ENCODE data around the gene ACOXL.
"Not testable (repeated sequence)": the region's sequence is repeated elsewhere in the genome, so short reads cannot be mapped to it uniquely, and the experiment has no call there.

ACOXL gene

DNA sequence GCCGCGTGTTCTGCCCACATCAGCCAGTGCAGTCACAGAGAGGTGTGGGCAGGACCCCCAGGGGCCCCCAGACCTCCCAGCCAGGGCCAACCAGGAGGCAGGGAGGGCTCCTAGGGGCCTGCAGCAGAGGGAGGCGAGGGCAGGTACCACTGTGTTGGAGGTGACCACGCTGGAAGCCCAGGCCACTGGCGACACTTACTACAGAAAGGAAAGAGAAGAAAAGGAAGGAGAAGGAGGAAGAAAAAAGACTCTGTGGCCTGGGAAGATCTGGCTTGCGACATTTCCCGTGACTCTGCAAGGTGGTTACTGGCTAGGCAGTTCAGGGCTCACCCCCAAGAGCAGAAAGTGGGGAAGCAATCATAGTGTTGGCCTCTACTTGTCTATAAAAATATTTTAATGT, 290.3 kb downstream of the ACOXL start:
- DNase-seq = no peak

DNA sequence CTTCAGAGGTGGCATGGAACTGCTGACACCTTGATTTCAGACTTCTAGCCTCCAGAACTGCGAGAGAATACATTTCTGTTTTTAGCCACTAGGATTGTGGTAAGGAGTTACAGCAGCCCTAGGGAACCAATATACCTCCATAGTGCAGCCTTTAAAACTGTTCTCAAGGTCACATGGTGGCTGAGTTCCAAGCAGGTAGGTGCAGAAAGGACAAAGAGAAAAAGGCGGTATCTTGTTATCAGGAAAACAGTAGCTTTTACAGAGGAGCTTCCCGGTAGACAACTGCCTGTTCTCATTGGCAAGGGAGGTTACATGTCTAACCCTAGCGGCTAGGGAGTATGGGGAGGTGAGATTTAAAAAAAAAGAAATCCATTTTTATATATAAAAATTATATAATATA, 292.1 kb downstream of the ACOXL start:
- no peak for DNase-seq

DNA sequence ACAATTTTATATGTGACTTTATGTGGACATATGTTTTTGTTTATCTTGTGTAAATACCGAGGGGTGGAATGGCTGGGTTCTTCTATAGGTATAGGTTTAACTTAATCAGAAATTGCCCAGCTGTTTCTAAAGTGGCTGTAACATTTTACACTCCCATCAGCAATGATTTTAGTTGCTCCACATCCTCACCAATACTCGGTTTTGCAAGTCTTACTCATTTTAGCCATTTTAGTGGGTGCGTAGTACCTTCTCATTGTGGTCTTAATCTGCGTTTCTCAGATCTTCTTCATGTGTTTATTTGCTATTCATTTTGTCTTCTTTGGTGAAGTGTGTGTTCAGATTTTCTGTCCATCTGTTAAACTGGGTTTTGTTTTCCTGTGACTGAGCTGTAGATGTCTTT, 292.9 kb downstream of the ACOXL start:
- DNase-seq = no peak

DNA sequence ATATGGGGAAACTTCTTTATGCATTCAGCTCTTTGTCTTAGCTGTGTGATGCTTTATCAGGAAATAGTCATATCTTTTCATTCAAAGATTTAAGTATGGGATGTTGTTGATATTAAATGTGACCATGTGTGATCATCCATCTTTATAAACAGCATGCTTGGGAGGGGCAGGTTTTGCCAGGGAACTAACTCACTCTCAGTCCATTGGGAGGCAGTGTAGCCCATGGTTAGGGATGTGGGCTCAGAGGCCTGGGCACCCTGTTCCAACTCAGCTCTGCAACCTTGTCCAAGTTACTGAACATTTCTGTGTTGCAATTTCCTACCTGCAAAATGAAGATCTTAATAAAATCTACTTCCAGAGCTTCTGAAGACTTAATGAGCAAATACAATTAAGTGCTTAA, 296.3 kb downstream of the ACOXL start:
- peak; percentile 3 for DNase-seq

DNA sequence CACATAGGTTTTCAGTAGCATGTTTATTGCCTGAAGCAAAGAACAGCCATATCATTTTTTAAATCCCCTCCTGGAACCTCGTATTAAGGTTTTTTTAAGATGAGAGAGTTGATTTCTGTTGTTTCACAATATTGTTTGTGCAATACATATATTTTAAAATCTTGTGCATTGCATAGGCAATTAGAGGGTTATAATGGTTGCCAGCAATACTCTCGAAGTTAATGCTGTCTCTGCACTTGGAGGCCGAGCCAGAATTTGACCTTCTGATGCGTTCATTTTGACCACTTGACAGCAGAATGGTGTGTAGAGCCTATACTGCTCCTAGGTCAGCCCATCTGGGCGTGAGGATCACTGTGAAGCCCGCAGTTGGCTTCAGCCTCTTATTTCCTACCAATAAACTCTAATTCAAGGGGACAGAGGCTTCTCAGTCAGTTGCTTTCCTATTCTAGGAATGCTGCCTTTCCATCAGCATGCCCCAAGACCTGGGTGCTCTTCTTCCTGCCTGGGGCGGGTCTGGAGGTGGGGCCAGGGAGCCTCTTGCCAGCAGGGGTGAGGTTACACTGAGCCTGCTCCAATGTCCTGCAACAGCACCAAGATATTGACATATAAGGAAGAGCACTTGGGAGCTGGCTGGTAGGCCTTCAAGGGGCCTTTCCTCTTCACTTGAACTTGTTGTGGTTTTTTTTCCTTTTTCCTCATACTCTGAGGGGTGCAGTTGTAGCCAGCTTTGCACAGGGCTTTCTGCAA, 297.0 kb downstream of the ACOXL start:
- DNase-seq = no peak

DNA sequence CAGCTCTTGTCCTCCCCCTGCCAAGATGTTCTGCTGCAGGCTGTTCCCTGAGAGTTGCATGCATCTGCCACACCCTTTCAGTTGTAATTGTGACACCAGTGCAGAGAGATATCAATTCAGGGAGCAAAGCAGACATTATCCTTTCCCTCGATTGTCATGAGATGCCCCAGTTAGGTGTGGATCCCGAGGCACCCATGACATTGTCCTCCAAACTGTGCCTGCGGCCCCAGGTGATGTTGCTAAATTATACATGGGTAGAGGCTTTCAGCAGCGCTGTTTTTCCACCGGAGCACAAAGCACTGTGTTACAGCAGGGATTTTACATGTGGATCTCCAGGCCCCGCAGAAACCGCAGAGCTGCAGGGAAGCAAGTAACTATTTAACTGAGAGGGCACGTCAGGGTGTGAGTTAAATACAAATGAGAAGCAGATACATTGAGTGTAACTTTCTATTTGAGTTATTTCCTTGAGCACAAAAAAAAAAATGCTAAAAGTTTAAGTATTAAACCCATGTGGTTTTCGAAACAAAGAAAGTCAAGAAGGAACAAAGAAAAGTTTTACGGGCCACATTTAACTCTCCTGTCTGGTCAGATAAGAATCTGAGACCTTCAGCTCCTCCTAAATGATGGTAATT, 298.0 kb downstream of the ACOXL start:
- DNase-seq = no peak

DNA sequence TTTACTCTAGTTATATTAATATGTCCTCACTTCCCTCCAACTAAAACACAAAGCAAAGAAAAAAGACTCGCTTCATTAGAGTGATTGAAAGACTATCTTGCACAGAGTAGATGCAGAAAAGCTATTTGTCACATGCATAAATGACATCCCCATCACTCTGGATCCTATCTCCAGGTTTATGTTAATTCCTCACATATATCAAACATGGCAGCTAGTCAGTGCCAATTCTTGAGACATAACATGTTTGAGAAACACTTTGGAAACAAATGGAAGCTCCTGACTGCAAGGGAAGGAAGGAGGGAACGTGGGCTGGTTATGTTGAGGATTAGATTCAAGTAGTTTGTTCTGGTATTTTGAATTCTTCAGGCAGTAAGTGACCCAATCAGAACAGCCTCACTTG, 298.6 kb downstream of the ACOXL start:
- no peak for DNase-seq

DNA sequence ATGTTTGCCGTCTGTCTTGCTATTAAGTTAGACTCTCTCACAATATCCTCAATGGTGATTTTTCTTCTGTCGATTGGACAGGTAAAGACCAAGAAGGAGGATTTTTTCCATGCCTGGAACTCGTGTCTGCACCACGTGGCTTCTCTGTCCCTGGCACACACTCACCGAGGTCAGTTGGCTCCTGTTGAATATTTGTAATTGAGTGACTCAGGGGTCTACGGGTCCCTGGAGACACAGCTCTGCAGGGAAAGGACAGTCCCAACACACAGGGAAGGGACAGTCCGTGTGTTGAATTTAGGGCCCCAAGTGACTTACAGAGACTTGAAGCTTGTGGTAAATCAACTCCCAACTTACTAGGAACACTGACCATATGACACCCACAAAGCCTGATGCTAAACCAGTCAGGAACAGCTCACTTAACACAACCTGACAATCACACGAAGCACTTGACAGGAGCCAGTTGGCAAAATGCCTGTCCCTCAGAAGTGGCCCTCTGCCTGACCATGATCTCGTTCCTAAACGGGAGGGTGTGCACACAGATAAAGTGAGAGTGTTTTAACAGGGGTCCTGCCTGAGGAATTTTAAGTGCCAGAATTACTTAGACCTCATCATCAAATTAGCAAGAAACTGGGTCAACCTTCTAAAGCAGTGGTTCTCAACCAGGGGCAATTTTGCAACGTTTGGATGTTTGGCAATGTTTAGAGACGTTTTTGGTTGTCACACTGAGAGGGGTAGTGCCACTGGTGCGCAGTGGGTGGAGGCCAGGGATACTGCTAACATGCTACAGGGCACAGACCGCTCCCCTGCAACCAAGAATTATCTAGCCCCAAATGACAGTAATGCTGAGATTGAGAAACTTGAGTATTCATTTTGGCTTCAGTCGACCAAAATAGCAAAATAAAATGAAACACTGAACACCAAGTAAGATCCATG, 299.4 kb downstream of the ACOXL start:
- DNase-seq = no peak

DNA sequence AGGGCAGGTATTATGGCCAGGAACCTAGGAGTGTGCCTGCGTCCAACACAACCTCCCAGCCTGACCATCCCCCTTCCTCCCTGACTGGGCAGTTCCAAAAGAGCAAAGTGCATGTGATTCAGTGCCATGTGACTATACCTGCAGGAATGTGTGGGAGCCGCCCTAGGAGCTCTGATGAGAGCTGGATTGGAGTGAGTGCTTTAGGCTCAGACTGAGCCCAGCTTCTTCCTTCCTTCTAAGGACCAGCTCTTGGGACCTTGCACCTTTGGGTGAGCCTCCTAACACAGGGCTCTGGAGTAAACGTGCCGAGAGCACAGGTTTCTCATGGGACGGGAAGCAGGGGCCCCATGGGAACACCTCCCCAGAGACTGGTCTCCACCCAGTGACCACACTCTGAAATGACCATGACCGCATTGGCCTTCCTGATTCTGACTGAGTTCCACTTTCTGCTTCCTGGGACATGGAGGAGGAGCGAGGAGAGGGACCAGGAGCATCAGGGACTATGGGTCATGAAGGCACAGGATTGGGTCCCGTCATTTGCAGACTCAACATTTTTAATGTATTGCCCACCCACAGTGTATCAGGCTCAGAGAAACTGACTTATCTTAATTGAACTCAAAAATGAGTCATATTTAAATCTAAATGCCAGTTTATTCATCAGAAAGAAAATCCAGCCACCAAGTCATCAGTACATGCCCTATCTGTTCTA, 300.5 kb downstream of the ACOXL start:
- DNase-seq = no peak

DNA sequence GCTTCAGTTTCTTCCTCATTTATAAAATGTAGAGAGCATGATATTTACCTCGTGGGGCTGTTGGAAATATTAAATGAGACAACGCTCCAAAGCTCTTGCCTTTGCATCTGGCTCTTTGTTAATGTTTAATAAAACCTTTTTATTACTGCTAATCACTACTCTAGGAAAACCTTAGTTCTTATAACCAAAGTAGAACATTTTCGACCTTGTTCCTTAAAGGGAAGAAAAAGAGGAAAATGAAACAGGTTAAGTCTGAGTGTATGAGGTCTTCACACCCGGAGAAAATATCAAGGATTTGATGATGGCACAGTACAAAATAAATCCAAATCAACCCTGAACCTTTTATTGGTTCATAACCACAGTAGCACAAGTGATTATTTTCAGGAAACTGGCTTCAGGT, 301.8 kb downstream of the ACOXL start:
- DNase-seq = no peak

DNA sequence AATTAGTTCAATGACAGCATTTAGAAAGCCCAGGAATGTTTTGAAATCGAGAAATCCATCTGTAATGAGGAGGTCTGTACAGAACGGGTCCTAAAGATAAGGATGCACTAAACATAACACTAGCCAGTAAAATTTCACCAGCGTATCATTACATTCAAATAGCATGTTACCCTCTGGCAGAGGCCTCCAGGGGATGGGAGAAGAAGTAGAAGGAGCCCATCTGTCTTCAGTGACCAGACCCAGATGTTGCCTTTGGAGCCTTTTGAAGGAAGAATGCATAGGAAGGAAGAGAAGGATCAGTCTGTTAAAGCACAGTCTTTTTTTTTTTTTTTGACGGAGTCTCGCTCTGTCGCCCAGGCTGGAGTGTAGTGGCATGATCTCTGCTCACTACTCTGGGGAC, 302.2 kb downstream of the ACOXL start:
- DNase-seq = no peak

DNA sequence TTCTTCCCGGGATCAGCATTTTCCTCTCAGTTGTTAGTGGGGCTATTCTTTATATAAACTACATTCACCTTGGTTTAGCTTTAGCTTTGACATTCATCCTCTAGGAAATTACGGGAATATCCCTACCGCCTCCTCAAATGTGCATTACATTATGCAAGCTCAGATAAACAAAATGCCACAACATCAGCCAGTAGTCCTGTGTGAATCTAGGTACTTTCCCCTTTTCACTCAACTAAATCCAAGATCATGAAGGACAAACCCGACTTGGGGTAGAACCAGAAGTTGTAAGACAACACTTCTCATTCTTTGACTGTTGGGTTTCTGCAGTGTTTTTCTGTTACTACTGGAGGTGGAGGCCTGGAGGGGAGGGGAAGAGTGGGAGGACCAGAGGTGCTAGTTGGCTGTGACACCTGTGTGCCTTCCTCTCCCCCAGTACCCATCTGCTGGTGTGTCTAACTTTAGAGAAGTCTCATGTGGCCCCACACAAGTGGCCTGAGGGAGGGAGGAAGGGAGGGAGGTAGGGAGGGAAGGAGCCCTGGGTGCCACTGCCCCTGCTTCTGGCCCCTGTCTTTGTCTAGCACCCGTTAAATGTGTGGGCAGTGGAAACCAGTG, 303.6 kb downstream of the ACOXL start:
- DNase-seq = no peak

DNA sequence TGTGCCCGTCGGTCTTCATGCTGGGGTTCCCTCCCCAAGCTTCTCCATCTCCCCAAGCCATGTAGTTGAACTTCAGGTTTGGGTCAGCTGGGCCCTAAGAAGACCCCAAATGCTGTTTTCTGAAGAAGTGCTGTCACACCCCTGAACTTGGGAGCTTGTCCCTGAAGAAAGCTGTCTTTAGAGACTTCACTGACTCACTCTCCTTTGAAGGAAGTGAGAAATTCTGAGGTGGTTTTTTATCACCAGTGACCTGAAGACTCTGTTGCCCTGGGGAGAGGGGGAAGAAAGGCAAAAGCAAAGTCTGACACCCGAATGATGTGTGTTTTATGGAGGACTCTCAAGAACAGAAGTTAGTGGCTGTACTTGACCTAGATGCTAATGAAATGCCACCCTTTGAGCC, 304.8 kb downstream of the ACOXL start:
- no peak for DNase-seq

DNA sequence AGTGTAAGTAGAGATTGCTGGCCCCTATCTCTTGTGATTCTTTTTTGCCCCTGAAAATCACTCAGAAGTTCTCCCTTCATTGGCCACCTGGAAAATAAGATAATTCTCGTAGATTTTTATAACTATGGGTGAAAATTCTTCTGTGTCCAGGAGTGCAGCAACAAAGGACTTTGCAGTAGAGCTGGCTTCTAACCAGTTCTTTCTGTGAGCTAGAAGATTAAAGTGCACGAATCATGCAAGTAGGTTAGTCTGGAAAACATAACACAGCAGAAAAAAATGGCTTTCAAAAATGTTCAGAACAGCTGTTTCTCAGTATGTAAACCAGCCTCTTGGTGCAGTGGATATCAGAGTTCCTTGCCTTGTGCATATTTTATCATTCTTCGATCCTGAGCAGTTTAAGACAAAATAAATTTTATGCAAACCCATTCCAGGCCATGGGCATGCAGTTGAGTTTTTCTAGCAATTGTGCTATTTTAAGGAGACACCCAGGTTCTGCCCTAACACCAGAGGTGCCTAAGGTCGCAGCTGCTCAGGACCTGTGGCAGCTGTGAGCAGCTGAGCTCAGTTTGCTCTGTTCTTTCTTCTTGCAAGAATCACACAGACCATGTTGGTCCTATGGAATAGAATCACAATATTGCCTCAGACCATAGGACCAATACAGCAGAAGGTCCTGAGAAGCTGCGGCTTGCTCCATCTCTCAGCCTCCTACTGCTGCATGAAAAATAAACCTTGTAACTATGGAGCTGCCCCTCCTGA, 307.4 kb downstream of the ACOXL start:
- no peak for DNase-seq

DNA sequence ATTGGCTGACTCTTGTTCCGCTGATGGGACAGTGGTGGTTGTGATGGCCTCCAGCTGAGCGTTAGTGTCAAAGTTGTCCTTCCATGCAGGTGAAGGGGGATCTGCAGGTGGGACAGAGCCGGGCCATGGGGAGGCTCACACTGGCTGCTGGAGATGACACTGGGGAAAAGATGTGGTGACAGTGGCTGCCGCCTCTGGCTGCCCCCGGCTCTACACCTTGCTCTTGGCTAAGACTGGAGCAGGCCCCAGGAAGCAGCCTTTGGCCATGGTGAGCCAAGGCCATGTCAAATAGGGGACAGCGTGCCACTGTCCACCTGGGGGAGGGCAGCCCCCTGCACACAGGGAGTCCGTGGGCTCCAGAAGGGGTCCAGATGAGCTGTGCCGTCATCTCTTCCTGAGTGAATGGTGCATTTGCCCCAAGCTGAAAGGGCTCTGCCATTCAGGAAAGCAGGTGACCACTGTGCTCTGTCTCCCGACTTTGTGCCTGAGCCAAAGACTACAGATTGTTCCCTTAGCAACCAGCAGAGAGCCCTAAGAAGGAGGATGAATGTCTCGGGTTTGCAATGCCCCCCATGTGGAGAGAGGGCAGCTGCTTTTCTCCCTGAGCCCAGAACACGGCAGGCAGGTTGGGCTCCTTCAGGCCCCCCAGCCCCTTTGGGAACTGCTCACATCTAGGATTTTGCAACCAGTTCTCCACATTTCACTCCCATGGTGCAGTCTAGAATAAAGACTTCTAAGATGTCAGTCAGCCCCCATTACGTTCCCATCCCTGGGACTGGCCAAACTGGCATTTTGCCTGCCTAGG, 309.2 kb downstream of the ACOXL start:
- DNase-seq = no peak

DNA sequence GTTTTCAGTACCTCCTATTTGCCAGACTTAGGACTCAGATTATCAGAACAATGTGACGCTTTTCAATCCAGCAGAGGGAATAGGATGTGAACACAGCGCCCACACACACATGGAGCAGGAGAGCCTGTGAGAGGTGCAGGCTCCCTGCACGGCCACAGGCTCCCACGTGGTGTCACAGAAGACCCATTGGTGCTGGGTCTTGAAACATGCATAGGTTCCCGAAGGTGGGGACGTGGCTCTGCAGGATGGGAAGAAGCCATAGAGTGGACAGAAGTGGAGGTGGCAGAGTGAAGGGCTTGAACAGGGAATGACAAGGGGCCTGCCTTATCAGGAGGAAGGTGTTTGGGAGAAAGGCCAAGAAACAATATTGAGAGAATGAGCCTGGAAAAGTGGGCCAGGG, 309.9 kb downstream of the ACOXL start:
- no peak for DNase-seq

DNA sequence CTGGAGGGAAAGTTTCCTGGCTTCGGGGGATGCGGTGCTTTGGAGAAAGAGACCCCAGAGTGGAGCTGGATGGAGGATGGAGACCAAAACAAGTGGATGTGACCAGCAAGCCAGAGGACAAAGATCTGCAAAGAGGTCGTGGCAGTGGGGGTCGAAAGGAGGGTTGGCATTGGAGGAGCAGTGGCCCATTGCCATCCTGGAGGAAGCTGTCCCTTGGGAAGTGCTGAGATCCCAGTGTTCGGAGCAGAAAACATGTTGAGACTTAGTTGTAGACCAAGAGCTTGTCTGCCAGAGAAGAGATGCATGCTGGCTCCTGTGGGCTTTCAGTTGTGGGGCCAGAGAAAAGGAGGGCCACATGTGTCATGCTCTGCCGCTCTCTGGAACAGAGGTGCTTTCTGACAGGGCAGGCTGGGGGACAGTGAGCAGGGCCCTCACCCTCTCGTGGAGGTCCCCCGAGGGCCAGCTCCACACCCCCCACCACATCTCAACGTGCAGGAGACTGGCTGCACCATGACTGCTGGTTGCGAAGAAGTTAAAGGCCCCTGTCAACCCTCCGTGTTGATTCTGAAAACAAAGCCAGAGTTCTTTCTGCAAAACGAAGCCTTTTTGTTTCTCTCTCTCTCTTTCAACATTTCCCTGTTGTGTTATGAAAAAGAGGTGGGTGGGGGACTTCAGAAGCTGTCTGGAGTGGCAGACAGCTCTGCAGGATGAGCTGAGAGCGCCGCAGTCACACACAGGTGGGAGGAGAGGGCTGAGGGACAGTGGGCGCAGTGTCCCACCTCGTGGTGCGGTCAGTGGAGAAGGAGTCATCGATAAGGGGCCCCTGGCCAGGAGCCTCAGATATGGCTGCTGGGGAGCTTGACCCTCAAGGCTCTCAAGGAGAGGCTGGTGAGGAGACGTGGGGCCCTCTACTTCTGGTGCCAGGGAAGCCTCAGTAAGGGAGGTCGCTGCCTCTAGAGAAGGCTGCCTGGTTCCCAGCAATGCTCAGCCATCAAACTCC, 310.7 kb downstream of the ACOXL start:
- DNase-seq = no peak

DNA sequence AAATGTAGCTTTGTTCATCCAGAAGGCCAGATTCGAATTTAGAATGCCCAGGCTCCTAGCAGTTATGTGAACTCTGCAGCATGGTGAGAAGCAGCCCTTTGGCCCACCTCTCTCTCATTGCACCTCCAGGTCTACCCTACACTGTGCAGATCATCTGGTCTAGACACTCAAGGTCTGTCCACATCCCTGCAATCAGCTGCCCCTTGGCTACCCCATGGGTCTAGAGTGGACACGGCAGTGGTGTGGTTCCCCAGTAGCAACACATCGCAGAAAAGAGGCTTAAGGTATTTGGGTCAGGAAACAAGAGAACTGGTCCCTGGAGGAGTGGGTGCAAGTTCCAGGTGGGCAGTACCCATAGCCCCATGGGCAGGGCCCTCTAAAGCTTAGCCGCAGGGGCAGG, 311.7 kb downstream of the ACOXL start:
- DNase-seq = no peak

DNA sequence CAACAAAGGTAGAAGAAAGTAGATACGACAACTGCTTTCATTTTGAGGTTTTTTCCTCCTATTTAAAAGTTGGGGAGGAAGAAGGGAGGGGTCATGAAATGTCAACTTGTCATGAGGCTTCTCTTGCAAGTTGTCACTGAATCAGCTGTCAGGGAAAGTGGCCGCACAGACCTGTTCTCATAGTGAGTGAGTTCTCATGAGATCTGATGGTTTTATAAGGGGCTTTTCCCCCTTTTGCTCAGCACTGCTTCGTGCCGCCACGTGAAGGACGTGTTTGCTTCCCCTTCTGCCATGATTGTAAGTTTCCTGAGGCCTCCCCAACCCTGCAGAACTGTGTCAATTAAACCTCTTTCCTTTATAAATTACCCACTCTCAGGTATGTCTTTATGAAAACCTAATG, 312.9 kb downstream of the ACOXL start:
- not testable (repeated sequence) for DNase-seq
